ENCODE measurements around the gene KCTD11. TPM values are rescaled to one million over a fixed set of nuclear protein-coding genes. Genes with fewer than 3 reads are reported as not detected.

Gene KCTD11
- total and polyA plus RNA-seq, 10 of the 15 experiments (the other 5 are each of a cell fraction or from before 2014, with no cell fraction given), result 0.05 to 7.3 (median 2.9) TPM

- Histone ChIP-seq H4K20me1 (ENCODE audit: control insufficient read depth, insufficient read depth) (no peaks in the 10 kb centered on the region), H3K9ac (ENCODE audit: control insufficient read depth, insufficient read depth, low read length) (peak overlapping the region; percentile 87), H3K36me3 (ENCODE audit: control insufficient read depth in 2 of 2, insufficient read depth in 2 of 2, low read length in 1 of 2) (no peaks in the 10 kb centered on the region), H3K79me2 (ENCODE audit: control insufficient read depth, insufficient read depth, low read length) (peaks cover 2% of the 10 kb centered on the region), H3K9me3 (replicated peaks; ENCODE audit: control insufficient read depth, insufficient read depth, low read length) (no peaks in the 10 kb centered on the region), H3K4me3 (peak overlapping the region; percentile 85), H3K27ac (ENCODE audit: control insufficient read depth, insufficient read depth) (peak overlapping the region; percentile 50), H3K27me3 (replicated peaks in 1 of 2; ENCODE audit: control insufficient read depth in 2 of 2, insufficient read depth in 2 of 2, low read length in 1 of 2) (peaks cover 0 to 6% of the 10 kb centered on the region in 2 experiments; a peak in 2 of 4 replicates), H2AFZ (ENCODE audit: control insufficient read depth, low read depth, low read length) (peak overlapping the region; percentile 86), H3K4me2 (ENCODE audit: control insufficient read depth, insufficient read depth) (peak overlapping the region; percentile 70), H3K4me1 (ENCODE audit: control insufficient read depth, insufficient read depth, low read length) (peaks cover 3% of the 10 kb centered on the region; the same call in 1 of the 2 replicates)
- intact Hi-C loops (cut with micrococcal nuclease; ENCODE audit: unreplicated experiment), result loop anchor here (5.0 kb wide), 1 partner anchor 34 kb away; the partner anchor contains the start of genes FGF11 and TMEM102
- ChIA-PET RAD21 (ENCODE audit: unreplicated experiment) (interaction anchor here (0.6 to 2.2 kb wide), 12 partner anchors 9 to 818 kb away, joined by 3 to 13 read pairs (median 4); partner anchors contain the start of genes ACADVL, ACAP1, PLSCR3 and TMEM102), CTCF (interaction anchor here (0.8 to 2.1 kb wide), 4 partner anchors 32 to 111 kb away, joined by 3 to 8 read pairs (median 4); partner anchors contain the start of genes ACAP1 and TMEM102), POLR2A (interaction anchor here (0.5 to 2.7 kb wide), 19 partner anchors 9 to 1032 kb away, joined by 3 to 23 read pairs (median 4); partner anchors contain the start of genes ACAP1, CD68, FGF11 and NEURL4), SMC1A (ENCODE audit: uncharacterized antibody, unreplicated experiment) (interaction anchor here (0.8 to 2.2 kb wide), 7 partner anchors 31 to 283 kb away, joined by 3 to 8 read pairs (median 3); partner anchors contain the start of genes SAT2, TMEM102 and TP53)
- WGBS (ENCODE audit: insufficient coverage, insufficient replicate concordance, low lambda C conversion rate, missing lambda C conversion rate), result under 1% methylated on average over 13 of the region's 13 CpGs
- no TSS peak for BruUV-seq (replicated peaks)
- in situ Hi-C loops (cut with MboI), result no loop called here
- FAIRE-seq (no peak), ATAC-seq (peak; percentile 53), DNase-seq (ENCODE audit: low read depth, low spot score) (no peak)
- no peak for TF ChIP-seq NFIC (IDR thresholded peaks at IDR 0.05; ENCODE audit: low read depth, low read length)
- TF ChIP-seq REST (IDR thresholded peaks at IDR 0.05; ENCODE audit: low read depth, low read length), result no peak
- TF ChIP-seq ATF7 (IDR thresholded peaks at IDR 0.05; ENCODE audit: low read depth), result no peak
- TF ChIP-seq FOS (IDR thresholded peaks at IDR 0.05; ENCODE audit: borderline replicate concordance, extremely low read depth, insufficient read length), result no peak
- TF ChIP-seq RAD51 (IDR thresholded peaks at IDR 0.05), result no peak
- no peak for TF ChIP-seq PAX5 (IDR thresholded peaks at IDR 0.05; ENCODE audit: borderline replicate concordance, low read depth, low read length)
- no peak for TF ChIP-seq SRF (IDR thresholded peaks at IDR 0.05; ENCODE audit: low read depth in 2 of 2, low read length in 2 of 2)
- no peak for TF ChIP-seq ZNF592 (IDR thresholded peaks at IDR 0.05)
- TF ChIP-seq ZBTB4 (CRISPR knock-in tag; IDR thresholded peaks at IDR 0.05), result no peak
- TF ChIP-seq CREM (IDR thresholded peaks at IDR 0.05; ENCODE audit: low read depth), result no peak
- TF ChIP-seq ELK1 (IDR thresholded peaks at IDR 0.05; ENCODE audit: low read depth, low read length), result peak; percentile 42; the same call in 1 of the 2 replicates
- no peak for TF ChIP-seq SREBF1 (IDR thresholded peaks at IDR 0.05; ENCODE audit: low read length)
These were observed 51.7 kb downstream of the KCTD11 start for GRCh38 chr17:7403727-7403976.

All from GM12878 (cell line).